Measurements from ENCODE around the gene EVI5. TPM values are rescaled to one million over a fixed set of nuclear protein-coding genes. Genes with fewer than 3 reads are reported as not detected.

The EVI5 gene
- total RNA-seq = 10.3 and 12.9 TPM in 2 replicates

DNA sequence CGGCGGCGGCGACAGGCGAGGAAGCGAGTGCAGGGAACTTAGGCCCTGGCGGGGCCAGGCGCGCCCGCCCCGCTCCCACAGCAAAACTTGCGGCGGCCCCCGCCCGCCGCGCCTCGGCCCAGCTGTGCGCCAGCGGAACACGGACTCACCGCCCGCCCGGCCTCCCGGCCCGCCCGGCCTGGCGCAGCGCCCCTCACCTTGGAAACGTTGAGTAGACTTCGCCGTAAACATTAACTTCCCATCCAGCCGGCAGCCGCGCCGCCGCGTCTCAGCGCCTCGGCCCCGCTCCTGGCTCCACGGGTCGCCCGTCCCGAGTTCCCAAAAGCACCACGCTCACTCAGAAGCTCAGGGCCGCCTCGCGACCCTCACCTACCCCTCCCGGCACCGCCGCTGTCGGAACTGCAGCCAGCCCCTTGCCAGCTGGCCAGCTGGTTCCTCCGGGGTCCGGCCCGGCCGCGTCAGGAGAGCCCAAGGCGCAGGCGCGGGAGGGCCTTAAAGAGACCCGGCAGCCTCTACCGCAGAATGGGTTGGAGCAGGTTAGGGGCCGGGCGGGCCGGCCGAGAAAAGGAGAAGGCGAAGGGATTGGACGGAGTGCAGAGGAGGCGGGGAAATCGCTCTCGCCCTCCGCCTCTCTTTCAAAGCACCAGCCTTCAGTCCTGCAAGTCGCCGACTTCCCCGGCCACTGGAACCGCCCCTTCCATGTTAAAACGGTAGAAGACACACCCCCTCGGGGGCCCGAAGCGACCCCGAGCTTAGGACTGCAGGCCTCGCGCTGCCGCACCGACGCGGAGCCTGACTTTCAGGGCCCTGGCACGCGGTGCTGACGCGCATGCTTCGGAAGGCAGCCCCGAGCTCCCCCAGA lies at the start of gene EVI5:
Gene EVI5 (minus strand): TSS at position 470 of the 862 bp plus-strand sequence. CDS start 48,562 bp downstream, outside the sequence.

GRCh38 chr1:92831762-92832536 lies 47.0 kb upstream of the EVI5 start, which contains the start of gene RPL5:
Gene RPL5, plus strand, starts transcription at chr1:92832040. Its CDS starts 75 bp downstream, at chr1:92832115.

GRCh38 chr1:92486251-92487077 lies 298.4 kb downstream of the EVI5 start, which contains the start of gene GFI1:
Gene GFI1, minus strand, starts transcription at chr1:92486925. Its CDS starts 3,438 bp downstream, at chr1:92483487.

Other genes with a start within 250 kb of the EVI5 start
- 1,909 and 2,172 TPM in 2 replicates for gene RPL5, start 46.9 kb upstream of the EVI5 start, total RNA-seq
- gene DIPK1A, start 176.4 kb upstream of the EVI5 start, total RNA-seq = 9.8 and 10.2 TPM in 2 replicates

All from hair follicular keratinocyte (primary cell).